HG02678 (cell line): ENCODE results near the gene VPS33B.
"Not testable (repeated sequence)": the region's sequence is repeated elsewhere in the genome, so short reads cannot be mapped to it uniquely, and the experiment has no call there.

Experiments
- ATAC-seq: cut with Tn5 transposase; IDR thresholded peaks from one replicate; pipeline ENCODE4 v1.9.1; 2021; ENCODE audit warnings: mild to moderate bottlenecking, moderate library complexity; ENCODE audit not compliant: unreplicated experiment

VPS33B gene

GRCh38 chr15:91032919-91033803 lies 10.8 kb upstream of the VPS33B start:
- no peak for ATAC-seq

GRCh38 chr15:91031796-91032195 lies 9.4 kb upstream of the VPS33B start:
- no peak for ATAC-seq

GRCh38 chr15:91027677-91028076 lies 5.3 kb upstream of the VPS33B start:
- no peak for ATAC-seq

- ATAC-seq: no peak
Measured at GRCh38 chr15:91023720-91024119, 1.3 kb upstream of the VPS33B start.

- ATAC-seq: no peak
Measured at GRCh38 chr15:91022832-91023129, 387 bp upstream of the VPS33B start.

- no peak for ATAC-seq
Measured at GRCh38 chr15:91021516-91022074, 799 bp downstream of the VPS33B start.

GRCh38 chr15:91018158-91018557 lies 4.2 kb downstream of the VPS33B start:
- ATAC-seq: no peak

- no peak for ATAC-seq
Measured at GRCh38 chr15:91017716-91018115, 4.7 kb downstream of the VPS33B start.

GRCh38 chr15:91013701-91014100 lies 8.7 kb downstream of the VPS33B start:
- not testable (repeated sequence) for ATAC-seq

- no peak for ATAC-seq
Measured at GRCh38 chr15:91007266-91007665, 15.1 kb downstream of the VPS33B start.

- no peak for ATAC-seq
Measured at GRCh38 chr15:91001209-91001608, 21.2 kb downstream of the VPS33B start.

- no peak for ATAC-seq
Measured at GRCh38 chr15:90998737-90999136, 23.7 kb downstream of the VPS33B start.

GRCh38 chr15:90994417-90995311 lies 27.7 kb downstream of the VPS33B start, which contains the start of gene PRC1:
PRC1 (minus strand) TSS chr15:90994535; CDS start chr15:90994417, 118 bp downstream.
- peak; percentile 95 for ATAC-seq

- ATAC-seq: peak; percentile 20
Measured at GRCh38 chr15:90994059-90994416, 28.4 kb downstream of the VPS33B start.

- ATAC-seq: no peak
Measured at GRCh38 chr15:90991587-90992285, 30.7 kb downstream of the VPS33B start.

- ATAC-seq: no peak
Measured at GRCh38 chr15:90990446-90990845, 31.9 kb downstream of the VPS33B start.

GRCh38 chr15:90989040-90989768 lies 33.2 kb downstream of the VPS33B start:
- ATAC-seq: no peak

- no peak for ATAC-seq
Measured at GRCh38 chr15:90988296-90988695, 34.1 kb downstream of the VPS33B start.

GRCh38 chr15:90987561-90988141 lies 34.7 kb downstream of the VPS33B start:
- no peak for ATAC-seq
